GM23338 (cell line): Measurements from ENCODE around the gene PELI3. TPM values are rescaled to one million over a fixed set of nuclear protein-coding genes. Genes with fewer than 3 reads are reported as not detected.

ENCODE experiments used
- ATAC-seq: fragments of 200-7000 bp; cut with Tn5 transposase; 3 replicates; pipeline ENCODE4 v1.9.1; 2020
- DNase-seq: peaks from one replicate; pipeline ENCODE4 v3.0.0-alpha.2; 2015; ENCODE audit warnings: low spot score
- H2AFZ ChIP-seq: fragments of 200-600 bp; sonication (generic); 2 replicates; pipeline ENCODE4 v1.8.0; 2016; ENCODE audit warnings: antibody characterized with exemption, mild to moderate bottlenecking, moderate library complexity
- H3F3A ChIP-seq: fragments of 200-600 bp; sonication (generic); replicated peaks from 2 replicates; pipeline ENCODE4 v1.8.0; 2017; ENCODE audit warnings: antibody characterized with exemption, mixed run types, low read depth
- H3K27ac ChIP-seq: fragments of 200-600 bp; sonication (generic); 2 replicates; pipeline ENCODE4 v1.6.1; 2016; ENCODE audit warnings: low read depth
- H3K27me3 ChIP-seq: fragments of 200-600 bp; sonication (generic); 2 replicates; pipeline ENCODE4 v1.8.0; 2016; ENCODE audit warnings: mild to moderate bottlenecking, mixed run types, moderate library complexity; ENCODE audit not compliant: insufficient read depth
- H3K36me3 ChIP-seq: fragments of 200-600 bp; sonication (generic); 2 replicates; pipeline ENCODE4 v1.8.0; 2016; ENCODE audit warnings: mild to moderate bottlenecking; ENCODE audit not compliant: insufficient read depth
- H3K4me1 ChIP-seq: fragments of 200-600 bp; sonication (generic); 2 replicates; pipeline ENCODE4 v1.8.0; 2016; ENCODE audit warnings: mild to moderate bottlenecking, moderate library complexity; ENCODE audit not compliant: insufficient read depth
- H3K4me2 ChIP-seq: fragments of 200-600 bp; sonication (generic); 2 replicates; pipeline ENCODE4 v1.7.1; 2017; ENCODE audit warnings: mixed run types
- H3K4me3 ChIP-seq: fragments of 200-600 bp; sonication (generic); 2 replicates; pipeline ENCODE4 v1.6.1; 2016; ENCODE audit warnings: mixed run types
- H3K79me2 ChIP-seq: fragments of 200-600 bp; sonication (generic); replicated peaks from 2 replicates; pipeline ENCODE4 v1.8.0; 2017; ENCODE audit warnings: mild to moderate bottlenecking; ENCODE audit not compliant: insufficient read depth
- H3K9me2 ChIP-seq: fragments of 200-600 bp; sonication (generic); 2 replicates; pipeline ENCODE4 v1.8.0; 2017; ENCODE audit not compliant: insufficient read depth
- H4K20me1 ChIP-seq: fragments of 200-600 bp; sonication (generic); replicated peaks from 2 replicates; pipeline ENCODE4 v1.8.0; 2017; ENCODE audit warnings: mild to moderate bottlenecking; ENCODE audit not compliant: insufficient read depth
- H3K27ac Mint-ChIP-seq: 2 replicates; pipeline ENCODE4 v1.8.0; 2020; ENCODE audit warnings: inconsistent platforms, mild to moderate bottlenecking, moderate library complexity, mixed read lengths
- H3K27me3 Mint-ChIP-seq: 3 replicates; pipeline ENCODE4 v1.8.0; 2022; ENCODE audit warnings: low read depth, mild to moderate bottlenecking, moderate library complexity, mixed read lengths, inconsistent platforms; ENCODE audit not compliant: insufficient read depth, poor library complexity
- H3K36me3 Mint-ChIP-seq: 3 replicates; pipeline ENCODE4 v1.8.0; 2021; ENCODE audit warnings: low read depth, mild to moderate bottlenecking, inconsistent platforms, moderate library complexity, mixed read lengths
- H3K4me1 Mint-ChIP-seq: 3 replicates; pipeline ENCODE4 v1.8.0; 2020; ENCODE audit warnings: mild to moderate bottlenecking, inconsistent platforms, mixed read lengths
- H3K4me3 Mint-ChIP-seq: 3 replicates; pipeline ENCODE4 v1.8.0; 2021; ENCODE audit warnings: moderate library complexity, mild to moderate bottlenecking, inconsistent platforms, mixed read lengths
- H3K9me3 Mint-ChIP-seq: 3 replicates; pipeline ENCODE4 v1.8.0; 2020; ENCODE audit warnings: moderate library complexity, mild to moderate bottlenecking, inconsistent platforms, mixed read lengths
- CREB1 ChIP-seq: fragments of 250-450 bp; sonication (Bioruptor Pico); IDR thresholded peaks from 2 replicates; pipeline ENCODE4 v1.5.0; 2020; ENCODE audit warnings: low read depth, mild to moderate bottlenecking, moderate library complexity
- CTCF ChIP-seq, 2 experiments: fragments of 200-600 bp in 1 of 2; sonication (generic) in 1 of 2; conservative IDR thresholded peaks; 2 replicates each; pipeline versions ENCODE4 v1.5.1 to v1.6.1; 2016 to 2017; ENCODE audit warnings: antibody characterized with exemption in 2 of 2, low read depth in 2 of 2, mild to moderate bottlenecking in 2 of 2, moderate library complexity in 1 of 2
- ETS1 ChIP-seq: IDR thresholded peaks from 2 replicates; pipeline ENCODE4 v1.6.1; 2016; ENCODE audit warnings: antibody characterized with exemption
- EZH2 ChIP-seq: fragments of 200-600 bp; sonication (generic); IDR thresholded peaks from one replicate; pipeline ENCODE4 v1.8.0; 2017; ENCODE audit warnings: antibody characterized with exemption, mild to moderate bottlenecking, low read depth; ENCODE audit not compliant: unreplicated experiment
- JUNB ChIP-seq: IDR thresholded peaks from one replicate; pipeline ENCODE4 v1.6.1; 2016; ENCODE audit warnings: antibody characterized with exemption; ENCODE audit not compliant: unreplicated experiment
- NANOG ChIP-seq: IDR thresholded peaks from 2 replicates; pipeline ENCODE4 v1.6.1; 2016; ENCODE audit warnings: antibody characterized with exemption, borderline replicate concordance
- ZNF114 ChIP-seq: fragments of 250-450 bp; sonication (Bioruptor Pico); IDR thresholded peaks from 2 replicates; pipeline ENCODE4 v1.5.0; 2020; ENCODE audit warnings: mild to moderate bottlenecking, moderate library complexity
- ZNF331 ChIP-seq: fragments of 250-450 bp; sonication (Bioruptor Pico); IDR thresholded peaks from 2 replicates; pipeline ENCODE4 v1.5.0; 2020; ENCODE audit warnings: low read depth, mild to moderate bottlenecking, moderate library complexity
- ZNF462 ChIP-seq: fragments of 250-450 bp; sonication (Bioruptor Pico); IDR thresholded peaks from 2 replicates; pipeline ENCODE4 v1.5.0; 2020; ENCODE audit warnings: mild to moderate bottlenecking, moderate library complexity
- polyA plus RNA-seq: library from polyadenylated mRNA; unstranded; fragments of >200 nt; fragmentation: Nextera tagmentation; extraction: Ambion mirVana; gene quantifications from 2 replicates; pipeline ENCODE4 v1.2.1, GENCODE V29; 2016
- small RNA-seq: library from RNA; depleted of rRNA; stranded (forward); fragments of <200 nt; gene quantifications from one replicate; pipeline ENCODE3, GENCODE V24; 2014; ENCODE audit warnings: low replicate concordance
- total RNA-seq: library from RNA; depleted of rRNA; stranded (reverse); fragments of >200 nt; shearing (Covaris generic); gene quantifications from 2 replicates; pipeline ENCODE4 v1.2.3, GENCODE V29; 2014; rRNA removed

The PELI3 gene
- total and polyA plus RNA-seq, 2 experiments from 2014 or later: 2.8 to 9.1 TPM

GRCh38 chr11:66524304-66525040, 57.8 kb downstream of the PELI3 start:
- H4K20me1 ChIP-seq: no peaks in the 10 kb centered on the region
- H2AFZ ChIP-seq: no peak overlapping the region

More at GRCh38 chr11:66524304-66525040, 57.8 kb downstream of the PELI3 start:
- no peaks in the 10 kb centered on the region for H3F3A ChIP-seq
- H3K9me3 Mint-ChIP-seq: no peaks in the 10 kb centered on the region
- peaks cover 2% of the 10 kb centered on the region for H3K27me3 Mint-ChIP-seq
- no peak overlapping the region for H3K27ac Mint-ChIP-seq
- no peak overlapping the region for H3K27ac ChIP-seq
- no peak overlapping the region for H3K4me3 ChIP-seq
- peaks cover 15% of the 10 kb centered on the region for H3K36me3 Mint-ChIP-seq
- no peaks in the 10 kb centered on the region for H3K79me2 ChIP-seq
- H3K36me3 ChIP-seq: 0 out of 2 replicates have a peak, but pooled peaks cover 10% of the 10 kb centered on the region
- H3K4me2 ChIP-seq: no peak overlapping the region
- ATAC-seq (no peak), DNase-seq (no peak)
- no peaks in the 10 kb centered on the region for H3K4me1 ChIP-seq
- no peaks in the 10 kb centered on the region for H3K9me2 ChIP-seq
- H3K27me3 ChIP-seq: no peaks in the 10 kb centered on the region
- no peak for TF ChIP-seq JUNB
- no peak for TF ChIP-seq ZNF331
- no peak for TF ChIP-seq EZH2
- TF ChIP-seq ETS1: no peak
- no peak for TF ChIP-seq CTCF (conservative IDR thresholded peaks at IDR 0.05; ENCODE audit: low read depth in 2 of 2)
- TF ChIP-seq ZNF462 (CRISPR knock-in tag): no peak
- TF ChIP-seq NANOG: no peak
- no peak for TF ChIP-seq CREB1 (CRISPR knock-in tag)
- no peak for TF ChIP-seq ZNF114 (CRISPR knock-in tag)
- no peak overlapping the region for H3K4me3 Mint-ChIP-seq
- H3K4me1 Mint-ChIP-seq: peaks cover 3% of the 10 kb centered on the region; the same call in 2 of the 3 replicates

Small RNA genes within 50 kb of the gene (small RNA-seq; reads per million reads assigned to genes)
- gene RF00416: not detected

Other genes with a start within 250 kb of the PELI3 start
- gene KLC2, start 209.2 kb upstream of the PELI3 start, total RNA-seq: 31.1 and 40.4 TPM in 2 replicates
- gene KLC2, start 209.2 kb upstream of the PELI3 start, polyA plus RNA-seq: 17.8 and 18.3 TPM in 2 replicates
- gene RAB1B, start 198.3 kb upstream of the PELI3 start, total RNA-seq: 92.7 and 99.6 TPM in 2 replicates
- 30.3 and 30.5 TPM in 2 replicates for gene RAB1B, start 198.3 kb upstream of the PELI3 start, polyA plus RNA-seq
- 9.2 and 10.8 TPM in 2 replicates for gene CNIH2, start 188.7 kb upstream of the PELI3 start, total RNA-seq
- gene CNIH2, start 188.7 kb upstream of the PELI3 start, polyA plus RNA-seq: 4.3 and 7.9 TPM in 2 replicates
- gene YIF1A, start 177.8 kb upstream of the PELI3 start, total RNA-seq: 75.0 and 87.0 TPM in 2 replicates
- gene YIF1A, start 177.8 kb upstream of the PELI3 start, polyA plus RNA-seq: 71.5 and 75.6 TPM in 2 replicates
- 4.4 and 5.0 TPM in 2 replicates for gene TMEM151A, start 175.0 kb upstream of the PELI3 start, total RNA-seq
- gene TMEM151A, start 175.0 kb upstream of the PELI3 start, polyA plus RNA-seq: 1.0 and 1.2 TPM in 2 replicates
- gene CD248, start 149.9 kb upstream of the PELI3 start, total RNA-seq: 2.0 and 3.8 TPM in 2 replicates
- 2.4 and 2.7 TPM in 2 replicates for gene CD248, start 149.9 kb upstream of the PELI3 start, polyA plus RNA-seq
- 3.7 and 8.2 TPM in 2 replicates for gene RIN1, start 130.5 kb upstream of the PELI3 start, total RNA-seq
- 1.9 and 2.5 TPM in 2 replicates for gene RIN1, start 130.5 kb upstream of the PELI3 start, polyA plus RNA-seq
- gene BRMS1, start 121.8 kb upstream of the PELI3 start, total RNA-seq: 53.6 and 59.1 TPM in 2 replicates
- 61.7 and 62.2 TPM in 2 replicates for gene BRMS1, start 121.8 kb upstream of the PELI3 start, polyA plus RNA-seq
- 41.9 TPM in 2 replicates for gene B4GAT1, start 119.3 kb upstream of the PELI3 start, total RNA-seq
- gene B4GAT1, start 119.3 kb upstream of the PELI3 start, polyA plus RNA-seq: 23.5 and 26.7 TPM in 2 replicates
- 26.3 and 31.1 TPM in 2 replicates for gene SLC29A2, start 95.1 kb upstream of the PELI3 start, total RNA-seq
- 26.0 TPM in 2 replicates for gene SLC29A2, start 95.1 kb upstream of the PELI3 start, polyA plus RNA-seq
- gene NPAS4, start 45.9 kb upstream of the PELI3 start, total RNA-seq: 0.35 and 0.97 TPM in 2 replicates
- 0.66 and 0.71 TPM in 2 replicates for gene NPAS4, start 45.9 kb upstream of the PELI3 start, polyA plus RNA-seq
- 139 and 234 TPM in 2 replicates for gene MRPL11, start 28.1 kb upstream of the PELI3 start, total RNA-seq
- gene MRPL11, start 28.1 kb upstream of the PELI3 start, polyA plus RNA-seq: 236 and 237 TPM in 2 replicates
- 85.9 and 101 TPM in 2 replicates for gene DPP3, start 13.5 kb downstream of the PELI3 start, total RNA-seq
- gene DPP3, start 13.5 kb downstream of the PELI3 start, polyA plus RNA-seq: 22.2 and 22.7 TPM in 2 replicates
- 27.8 and 41.3 TPM in 2 replicates for gene BBS1, start 43.7 kb downstream of the PELI3 start, total RNA-seq
- 8.7 and 11.6 TPM in 2 replicates for gene BBS1, start 43.7 kb downstream of the PELI3 start, polyA plus RNA-seq
- gene ZDHHC24, start 79.1 kb downstream of the PELI3 start, total RNA-seq: 10.0 and 13.1 TPM in 2 replicates
- gene ZDHHC24, start 79.1 kb downstream of the PELI3 start, polyA plus RNA-seq: 5.6 and 7.3 TPM in 2 replicates
- 3.8 and 6.3 TPM in 2 replicates for gene ACTN3, start 80.0 kb downstream of the PELI3 start, total RNA-seq
- 6.0 and 7.3 TPM in 2 replicates for gene ACTN3, start 80.0 kb downstream of the PELI3 start, polyA plus RNA-seq
- 39.9 and 51.1 TPM in 2 replicates for gene CTSF, start 101.7 kb downstream of the PELI3 start, total RNA-seq
- gene CTSF, start 101.7 kb downstream of the PELI3 start, polyA plus RNA-seq: 20.4 and 21.6 TPM in 2 replicates
- 0.74 and 1.2 TPM in 2 replicates for gene CCDC87, start 126.2 kb downstream of the PELI3 start, total RNA-seq
- gene CCDC87, start 126.2 kb downstream of the PELI3 start, polyA plus RNA-seq: 0.12 and 0.39 TPM in 2 replicates
- 36.1 and 39.1 TPM in 2 replicates for gene CCS, start 126.3 kb downstream of the PELI3 start, total RNA-seq
- 53.2 and 60.7 TPM in 2 replicates for gene CCS, start 126.3 kb downstream of the PELI3 start, polyA plus RNA-seq
- 83.1 and 83.5 TPM in 2 replicates for gene RBM14, start 149.7 kb downstream of the PELI3 start, total RNA-seq
- 39.7 and 45.4 TPM in 2 replicates for gene RBM14, start 149.7 kb downstream of the PELI3 start, polyA plus RNA-seq
- gene RBM4, start 171.8 kb downstream of the PELI3 start, total RNA-seq: 133 and 147 TPM in 2 replicates
- 122 and 146 TPM in 2 replicates for gene RBM4, start 171.8 kb downstream of the PELI3 start, polyA plus RNA-seq
- gene RBM4B, start 211.0 kb downstream of the PELI3 start, total RNA-seq: 22.9 and 31.0 TPM in 2 replicates
- 21.1 and 28.0 TPM in 2 replicates for gene RBM4B, start 211.0 kb downstream of the PELI3 start, polyA plus RNA-seq